Nephron (organoid): ENCODE data around the gene MSLN.

Source experiments
- H3K27ac Mint-ChIP-seq, 3 experiments: 2 replicates each; pipeline ENCODE4 v1.8.0; 2020; ENCODE audit warnings: mixed read lengths in 3 of 3, mild to moderate bottlenecking in 2 of 3, moderate library complexity in 1 of 3
- H3K27me3 Mint-ChIP-seq: 2 replicates; pipeline ENCODE4 v1.8.0; 2021; ENCODE audit warnings: low read depth, mild to moderate bottlenecking, moderate library complexity, mixed read lengths
- H3K36me3 Mint-ChIP-seq: 2 replicates; pipeline ENCODE4 v1.8.0; 2020; ENCODE audit warnings: low read depth, mixed read lengths
- H3K4me1 Mint-ChIP-seq: 2 replicates; pipeline ENCODE4 v1.8.0; 2020; ENCODE audit warnings: mixed read lengths
- H3K4me3 Mint-ChIP-seq, 3 experiments: 2 replicates each; pipeline ENCODE4 v1.8.0; 2020; ENCODE audit warnings: mild to moderate bottlenecking in 3 of 3, mixed read lengths in 3 of 3, moderate library complexity in 2 of 3
- H3K9me3 Mint-ChIP-seq: 2 replicates; pipeline ENCODE4 v1.8.0; 2020; ENCODE audit warnings: mixed read lengths
- TF ChIP-seq, protein P1 (sequence below), 3 experiments: fragments of 200-600 bp; sonication (generic); IDR thresholded peaks; one replicate each; pipeline ENCODE4 v1.5.0; 2021; ENCODE audit warnings: antibody characterized with exemption in 3 of 3; ENCODE audit not compliant: unreplicated experiment in 3 of 3

The MSLN gene

DNA sequence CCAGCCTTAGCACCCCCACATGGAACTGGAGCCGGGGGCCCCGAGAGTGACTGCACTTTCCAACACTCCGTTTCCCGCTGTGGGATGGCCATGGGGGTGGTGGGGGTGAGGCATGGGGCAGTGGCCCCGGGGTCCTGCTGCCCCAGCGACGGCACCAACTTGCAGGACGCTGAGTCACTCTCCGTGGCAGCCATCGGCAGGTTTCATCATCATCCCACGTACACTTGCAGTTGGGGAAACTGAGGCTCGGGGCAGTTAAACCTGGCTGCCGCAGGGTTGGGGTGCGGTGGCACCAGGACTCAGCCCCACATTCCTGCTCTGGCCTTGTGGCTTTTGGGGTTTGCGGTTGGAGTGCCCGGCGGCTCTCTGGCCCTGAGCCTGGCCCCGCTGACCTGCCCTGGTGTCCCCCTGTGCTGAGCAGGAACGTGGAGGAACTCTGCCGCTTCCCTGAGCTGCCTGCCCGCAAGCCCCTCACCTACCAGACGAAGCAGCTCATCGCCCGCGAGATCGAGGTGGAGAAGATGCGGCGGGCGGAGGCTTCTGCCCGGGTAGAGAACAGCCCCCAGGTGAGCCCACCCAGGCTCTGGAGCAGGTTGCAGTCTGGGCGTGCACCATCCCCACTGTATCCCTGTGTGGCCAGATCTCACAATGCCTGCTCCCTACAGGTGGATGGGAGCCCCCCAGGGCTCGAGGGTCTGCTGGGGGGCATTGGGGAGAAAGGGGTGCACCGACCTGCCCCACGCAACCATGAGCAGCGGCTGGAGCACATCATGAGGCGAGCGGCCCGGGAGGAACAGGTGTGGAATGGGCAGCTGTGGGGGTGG is 36.0 kb downstream of the MSLN start:
- Mint-ChIP-seq H3K4me3 (no peak overlapping the region), H3K36me3 (peaks cover 7% of the 10 kb centered on the region), H3K27ac (no peak overlapping the region), H3K27me3 (peaks cover 30% of the 10 kb centered on the region), H3K9me3 (no peaks in the 10 kb centered on the region), H3K4me1 (no peaks in the 10 kb centered on the region)
- TF ChIP-seq, protein P1, sequence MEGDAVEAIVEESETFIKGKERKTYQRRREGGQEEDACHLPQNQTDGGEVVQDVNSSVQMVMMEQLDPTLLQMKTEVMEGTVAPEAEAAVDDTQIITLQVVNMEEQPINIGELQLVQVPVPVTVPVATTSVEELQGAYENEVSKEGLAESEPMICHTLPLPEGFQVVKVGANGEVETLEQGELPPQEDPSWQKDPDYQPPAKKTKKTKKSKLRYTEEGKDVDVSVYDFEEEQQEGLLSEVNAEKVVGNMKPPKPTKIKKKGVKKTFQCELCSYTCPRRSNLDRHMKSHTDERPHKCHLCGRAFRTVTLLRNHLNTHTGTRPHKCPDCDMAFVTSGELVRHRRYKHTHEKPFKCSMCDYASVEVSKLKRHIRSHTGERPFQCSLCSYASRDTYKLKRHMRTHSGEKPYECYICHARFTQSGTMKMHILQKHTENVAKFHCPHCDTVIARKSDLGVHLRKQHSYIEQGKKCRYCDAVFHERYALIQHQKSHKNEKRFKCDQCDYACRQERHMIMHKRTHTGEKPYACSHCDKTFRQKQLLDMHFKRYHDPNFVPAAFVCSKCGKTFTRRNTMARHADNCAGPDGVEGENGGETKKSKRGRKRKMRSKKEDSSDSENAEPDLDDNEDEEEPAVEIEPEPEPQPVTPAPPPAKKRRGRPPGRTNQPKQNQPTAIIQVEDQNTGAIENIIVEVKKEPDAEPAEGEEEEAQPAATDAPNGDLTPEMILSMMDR (IDR thresholded peaks at IDR 0.05; ENCODE audit: unreplicated experiment in 3 of 3) = no peak

DNA sequence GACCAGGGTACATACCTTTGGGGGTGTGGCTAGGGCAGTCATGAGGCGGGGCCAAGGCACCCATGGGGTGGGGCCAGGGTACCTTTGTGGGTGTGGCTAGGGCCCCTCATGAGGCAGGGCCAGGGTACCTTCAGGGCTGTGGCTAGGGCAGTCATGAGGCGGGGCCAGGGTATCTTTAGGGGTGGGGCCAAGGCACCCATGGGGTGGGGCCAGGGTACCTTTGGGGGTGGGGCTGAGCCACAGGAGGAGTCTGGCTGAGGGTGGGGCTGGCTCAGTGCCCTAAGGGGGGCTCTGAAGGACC is 36.5 kb downstream of the MSLN start:
- Mint-ChIP-seq H3K4me3 (no peak overlapping the region), H3K9me3 (no peaks in the 10 kb centered on the region), H3K27ac (no peak overlapping the region), H3K36me3 (peaks cover 3% of the 10 kb centered on the region), H3K4me1 (no peaks in the 10 kb centered on the region), H3K27me3 (peaks cover 32% of the 10 kb centered on the region)
- TF ChIP-seq, protein P1 (IDR thresholded peaks at IDR 0.05; ENCODE audit: unreplicated experiment in 3 of 3) = no peak

DNA sequence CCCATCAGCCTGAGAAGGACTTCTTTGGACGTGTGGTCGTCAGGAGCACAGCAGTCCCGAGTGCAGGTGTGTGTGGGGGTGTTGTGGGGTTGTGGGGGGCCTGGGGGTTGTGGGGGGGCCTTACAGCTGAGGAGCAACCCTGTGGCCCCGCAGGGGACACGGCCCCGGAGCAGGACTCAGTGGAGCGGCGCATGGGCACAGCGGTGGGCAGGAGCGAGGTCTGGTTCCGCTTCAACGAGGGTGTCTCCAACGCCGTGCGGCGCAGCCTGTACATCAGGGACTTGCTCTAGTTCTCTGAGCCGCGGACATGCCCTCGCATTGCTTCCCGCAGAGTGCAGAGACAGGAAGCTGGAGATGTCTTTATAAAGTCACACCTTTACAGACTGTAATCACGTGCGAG is 37.2 kb downstream of the MSLN start:
- H3K36me3 Mint-ChIP-seq = peaks cover 3% of the 10 kb centered on the region
- H3K27ac Mint-ChIP-seq = no peak overlapping the region
- no peaks in the 10 kb centered on the region for H3K4me1 Mint-ChIP-seq

DNA sequence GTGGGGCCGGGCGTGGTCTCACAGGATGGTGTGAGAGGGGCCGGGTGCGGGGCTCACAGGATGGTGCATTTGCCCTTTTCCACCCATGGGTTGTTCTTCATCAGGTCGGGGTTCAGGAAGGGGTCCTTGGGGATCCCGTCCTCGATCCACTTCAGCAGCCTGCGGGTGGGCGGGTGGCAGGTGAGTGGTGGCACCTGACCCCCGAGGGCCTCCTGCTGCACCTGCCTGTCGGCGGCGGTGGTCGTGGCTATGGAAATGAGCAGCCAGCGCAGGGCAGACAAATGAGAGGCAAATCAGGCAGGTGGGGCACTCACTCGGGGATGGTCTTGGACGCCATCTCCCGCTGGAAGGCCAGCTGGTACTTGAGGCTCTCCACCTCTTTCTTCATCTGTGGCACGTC is 38.1 kb downstream of the MSLN start:
- TF ChIP-seq, protein P1 (IDR thresholded peaks at IDR 0.05; ENCODE audit: unreplicated experiment in 3 of 3) = no peak
- Mint-ChIP-seq H3K4me3 (no peak overlapping the region), H3K36me3 (peaks cover 3% of the 10 kb centered on the region), H3K27ac (no peak overlapping the region), H3K27me3 (peaks cover 44% of the 10 kb centered on the region), H3K4me1 (no peaks in the 10 kb centered on the region), H3K9me3 (no peaks in the 10 kb centered on the region)

More for the DNA sequence above, 37.2 kb downstream of the MSLN start:
- H3K4me3 Mint-ChIP-seq = no peak overlapping the region
- H3K9me3 Mint-ChIP-seq = no peaks in the 10 kb centered on the region
- TF ChIP-seq, protein P1 (IDR thresholded peaks at IDR 0.05; ENCODE audit: unreplicated experiment in 3 of 3) = no peak
- peaks cover 37% of the 10 kb centered on the region for H3K27me3 Mint-ChIP-seq

DNA sequence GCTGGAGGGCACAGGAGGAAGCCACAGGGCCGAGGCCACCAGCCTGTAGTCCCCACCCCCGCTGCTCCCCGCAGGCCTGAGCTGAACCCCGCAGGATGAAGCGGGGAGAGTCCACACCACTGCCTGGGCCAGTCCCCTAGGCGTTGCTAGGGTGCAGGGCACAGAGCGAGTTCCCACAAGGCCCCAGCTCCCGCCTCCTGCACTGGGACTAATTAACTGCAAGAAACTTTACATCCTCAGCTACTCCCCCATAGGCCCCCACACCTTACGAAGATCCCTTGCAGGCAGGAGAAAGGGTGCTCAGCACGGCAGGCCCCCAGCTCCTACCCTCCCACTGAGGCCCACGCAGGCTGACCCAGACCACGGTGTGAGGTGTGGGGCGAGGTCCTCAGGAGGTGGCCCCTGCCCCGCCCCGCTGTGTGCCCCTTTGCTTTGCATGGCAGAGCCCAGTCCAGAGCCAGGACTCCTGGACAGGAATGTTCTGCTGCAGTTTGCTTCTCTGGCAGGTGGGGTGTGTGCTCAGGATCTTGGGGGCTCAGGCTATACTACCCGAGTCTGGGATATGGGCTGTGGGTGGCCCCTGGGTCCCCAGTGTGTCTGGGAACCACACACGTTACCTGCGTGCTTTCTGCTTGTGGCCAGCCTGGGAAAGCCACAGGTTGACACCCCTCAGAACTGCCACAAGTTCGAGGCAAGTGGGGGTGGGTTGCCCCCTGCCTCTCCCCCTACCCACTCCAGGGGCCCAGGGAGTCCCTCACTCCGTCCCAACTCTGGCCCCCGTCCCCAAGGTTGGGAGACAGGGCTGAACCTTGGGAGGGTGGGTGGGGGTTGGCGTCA is 38.8 kb downstream of the MSLN start:
- Mint-ChIP-seq H3K27ac (no peak overlapping the region), H3K4me3 (no peak overlapping the region)

More for the DNA sequence above, 38.8 kb downstream of the MSLN start:
- H3K4me1 Mint-ChIP-seq = peaks cover 2% of the 10 kb centered on the region
- H3K9me3 Mint-ChIP-seq = no peaks in the 10 kb centered on the region
- peaks cover 3% of the 10 kb centered on the region for H3K36me3 Mint-ChIP-seq
- H3K27me3 Mint-ChIP-seq = peaks cover 49% of the 10 kb centered on the region
- TF ChIP-seq, protein P1 (IDR thresholded peaks at IDR 0.05; ENCODE audit: unreplicated experiment in 3 of 3) = no peak
